Common myeloid progenitor, CD34-positive (primary cell): ENCODE measurements around the gene GPRC5B.

Source experiments
- CTCF ChIA-PET: fragments of 350-600 bp; sonication (Branson Sonifier 250); formaldehyde crosslinking; loops from one replicate; lab custom pipeline; 2021; ENCODE audit warnings: antibody characterized with exemption; lab: Charles Lee
- POLR2A ChIA-PET: fragments of 350-600 bp; sonication (Branson Sonifier 250); formaldehyde crosslinking; loops from one replicate; lab custom pipeline; 2021; ENCODE audit warnings: antibody characterized with exemption; lab: Charles Lee
- DNase-seq, 3 donors: peaks; one replicate each; pipeline versions ENCODE4 v3.0.0 to v3.0.0-alpha.2; 2013
- H3K27ac ChIP-seq, 2 experiments: 1 replicate in 1 of 2; 2 replicates in 1 of 2; pipeline ENCODE4 v1.7.0; 2013; ENCODE audit warnings: inconsistent platforms in 2 of 2, low read length in 2 of 2, mild to moderate bottlenecking in 2 of 2, low read depth in 1 of 2, moderate library complexity in 1 of 2; ENCODE audit not compliant: severe bottlenecking in 2 of 2, insufficient read depth in 1 of 2, poor library complexity in 1 of 2
- H3K27me3 ChIP-seq, 5 experiments: replicated peaks in 2 of 5; 1 replicate in 3 of 5; 2 replicates in 2 of 5; pipeline versions ENCODE4 v1.6.1 to v1.7.0; 2013; ENCODE audit warnings: low read length in 4 of 5, mild to moderate bottlenecking in 2 of 5, moderate library complexity in 2 of 5, inconsistent platforms in 1 of 5; ENCODE audit not compliant: insufficient read depth in 5 of 5, control insufficient read depth in 4 of 5
- H3K36me3 ChIP-seq, 4 experiments: 1 replicate in 2 of 4; 2 replicates in 2 of 4; pipeline versions ENCODE4 v1.6.1 to v1.7.0; 2013; ENCODE audit warnings: low read length in 3 of 4, control low read depth in 1 of 4, mild to moderate bottlenecking in 1 of 4; ENCODE audit not compliant: control insufficient read depth in 4 of 4, insufficient read depth in 4 of 4
- H3K4me1 ChIP-seq, 4 experiments: 1 replicate in 3 of 4; 2 replicates in 1 of 4; pipeline versions ENCODE4 v1.6.1 to v1.7.1; 2013; ENCODE audit warnings: low read length in 3 of 4, mild to moderate bottlenecking in 3 of 4, control low read depth in 1 of 4, inconsistent platforms in 1 of 4, moderate library complexity in 1 of 4; ENCODE audit not compliant: control insufficient read depth in 4 of 4, insufficient read depth in 4 of 4; ENCODE audit errors: control extremely low read depth in 1 of 4
- H3K4me3 ChIP-seq, 7 experiments: 1 replicate in 4 of 7; 2 replicates in 3 of 7; pipeline versions ENCODE4 v1.5.1 to v1.7.0; 2013; ENCODE audit warnings: mild to moderate bottlenecking in 7 of 7, low read length in 6 of 7, moderate library complexity in 6 of 7, inconsistent platforms in 2 of 7, low read depth in 2 of 7, control low read depth in 1 of 7; ENCODE audit not compliant: insufficient read depth in 4 of 7, control insufficient read depth in 1 of 7; ENCODE audit errors: extremely low read depth in 1 of 7
- H3K9me3 ChIP-seq, 5 experiments: 1 replicate in 4 of 5; 2 replicates in 1 of 5; pipeline versions ENCODE4 v1.6.1 to v1.7.1; 2013; ENCODE audit warnings: low read length in 4 of 5, mild to moderate bottlenecking in 2 of 5, inconsistent platforms in 1 of 5, low read depth in 1 of 5, moderate library complexity in 1 of 5; ENCODE audit not compliant: control insufficient read depth in 4 of 5, insufficient read depth in 2 of 5; ENCODE audit errors: control extremely low read depth in 1 of 5
- WGBS: methylation state at CpG from one replicate; pipeline ENCODE4 v1.1.5; 2013; ENCODE audit not compliant: insufficient coverage; 5-methylcytosine and 5-hydroxymethylcytosine counted together

GPRC5B gene

DNA sequence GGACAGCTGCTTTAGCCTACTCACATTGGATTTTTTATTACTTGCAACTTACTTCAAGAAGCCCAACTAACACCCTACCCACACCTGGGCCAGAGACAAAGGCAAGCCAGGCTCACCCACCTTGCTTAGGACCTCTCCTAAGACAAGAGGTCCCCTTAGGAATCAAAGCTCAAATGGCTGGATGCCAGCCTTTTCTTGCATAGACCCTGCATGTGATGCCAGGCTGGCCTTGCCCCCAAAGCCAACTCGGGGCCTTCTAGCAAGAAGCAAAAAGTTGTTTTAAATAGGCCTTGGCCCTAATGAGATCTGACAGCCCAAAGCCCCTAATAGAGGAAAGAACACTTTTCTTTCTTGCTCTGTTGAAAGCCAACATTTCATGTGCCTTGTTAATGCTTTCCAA is 20.7 kb downstream of the GPRC5B start:
- no peaks in the 10 kb centered on the region for H3K4me1 ChIP-seq
- H3K27me3 ChIP-seq = no peaks in the 10 kb centered on the region
- CTCF ChIA-PET = no interaction called here
- DNase-seq = no peak
- POLR2A ChIA-PET = no interaction called here
- no peaks in the 10 kb centered on the region for H3K9me3 ChIP-seq
- no peak overlapping the region for H3K4me3 ChIP-seq
- no peaks in the 10 kb centered on the region for H3K36me3 ChIP-seq
- WGBS = 100% methylated on average over 1 of the region's 1 CpG
- no peak overlapping the region for H3K27ac ChIP-seq

DNA sequence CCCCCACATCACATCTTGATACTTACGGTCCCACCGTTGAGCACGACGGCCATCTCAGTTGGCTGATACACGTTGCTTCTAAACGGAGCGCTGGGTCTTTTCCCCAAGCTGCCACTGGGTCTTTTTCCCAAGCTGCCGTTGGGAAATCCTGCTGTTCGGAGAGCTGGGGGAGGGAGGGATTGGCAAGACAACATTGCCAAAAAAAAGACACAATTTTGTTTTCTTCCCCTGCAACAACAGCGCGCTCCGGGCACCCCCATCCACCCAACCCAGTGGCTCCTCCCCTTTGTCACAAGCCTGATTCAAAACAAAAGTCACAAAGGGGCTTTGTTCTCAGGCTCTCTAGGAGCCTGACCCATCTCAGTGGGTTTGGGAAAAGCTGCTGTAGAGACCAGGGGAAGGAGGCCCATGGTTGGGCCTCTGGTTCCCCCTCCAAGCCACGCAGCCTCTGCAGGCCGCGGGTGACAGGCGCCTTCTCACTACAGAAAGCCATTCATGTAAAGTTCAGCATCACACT is 22.8 kb downstream of the GPRC5B start:
- ChIA-PET POLR2A (no interaction called here), CTCF (interaction anchor here (1.2 kb wide), 1 partner anchor 11 kb away, joined by 3 read pairs; no protein-coding TSS in a partner anchor)
- no peak for DNase-seq
- Histone ChIP-seq H3K4me3 (no peak overlapping the region), H3K4me1 (no peaks in the 10 kb centered on the region), H3K36me3 (no peaks in the 10 kb centered on the region), H3K27ac (no peak overlapping the region), H3K27me3 (no peaks in the 10 kb centered on the region), H3K9me3 (no peaks in the 10 kb centered on the region)
- 91% methylated on average over 9 of the region's 16 CpGs for WGBS

DNA sequence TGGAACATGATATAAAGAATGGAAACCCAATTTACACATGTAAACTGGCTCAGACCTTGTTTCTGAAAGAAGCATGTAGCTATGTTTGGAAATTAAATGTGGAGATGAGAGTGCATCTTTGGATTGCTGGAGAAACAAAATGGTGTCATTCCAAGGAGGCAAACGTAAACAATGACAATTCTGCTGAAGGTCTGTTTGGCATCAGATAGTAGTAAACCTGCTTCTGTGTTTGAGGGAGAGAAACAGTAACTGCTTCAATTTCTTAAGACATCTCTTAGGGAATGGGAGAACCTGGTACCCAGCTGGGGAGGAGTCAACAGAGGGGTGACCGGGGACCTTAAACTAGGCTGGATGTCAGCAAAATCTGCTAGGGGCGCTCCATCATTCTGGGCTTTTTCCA is 23.5 kb downstream of the GPRC5B start:
- Histone ChIP-seq H3K27ac (no peak overlapping the region), H3K4me1 (no peaks in the 10 kb centered on the region), H3K36me3 (no peaks in the 10 kb centered on the region), H3K9me3 (no peaks in the 10 kb centered on the region), H3K27me3 (no peaks in the 10 kb centered on the region), H3K4me3 (no peak overlapping the region)
- WGBS = 94% methylated on average over 3 of the region's 3 CpGs
- ChIA-PET POLR2A (no interaction called here), CTCF (interaction anchor here (1.2 kb wide), 1 partner anchor 10 kb away, joined by 3 read pairs; no protein-coding TSS in a partner anchor)
- no peak for DNase-seq

DNA sequence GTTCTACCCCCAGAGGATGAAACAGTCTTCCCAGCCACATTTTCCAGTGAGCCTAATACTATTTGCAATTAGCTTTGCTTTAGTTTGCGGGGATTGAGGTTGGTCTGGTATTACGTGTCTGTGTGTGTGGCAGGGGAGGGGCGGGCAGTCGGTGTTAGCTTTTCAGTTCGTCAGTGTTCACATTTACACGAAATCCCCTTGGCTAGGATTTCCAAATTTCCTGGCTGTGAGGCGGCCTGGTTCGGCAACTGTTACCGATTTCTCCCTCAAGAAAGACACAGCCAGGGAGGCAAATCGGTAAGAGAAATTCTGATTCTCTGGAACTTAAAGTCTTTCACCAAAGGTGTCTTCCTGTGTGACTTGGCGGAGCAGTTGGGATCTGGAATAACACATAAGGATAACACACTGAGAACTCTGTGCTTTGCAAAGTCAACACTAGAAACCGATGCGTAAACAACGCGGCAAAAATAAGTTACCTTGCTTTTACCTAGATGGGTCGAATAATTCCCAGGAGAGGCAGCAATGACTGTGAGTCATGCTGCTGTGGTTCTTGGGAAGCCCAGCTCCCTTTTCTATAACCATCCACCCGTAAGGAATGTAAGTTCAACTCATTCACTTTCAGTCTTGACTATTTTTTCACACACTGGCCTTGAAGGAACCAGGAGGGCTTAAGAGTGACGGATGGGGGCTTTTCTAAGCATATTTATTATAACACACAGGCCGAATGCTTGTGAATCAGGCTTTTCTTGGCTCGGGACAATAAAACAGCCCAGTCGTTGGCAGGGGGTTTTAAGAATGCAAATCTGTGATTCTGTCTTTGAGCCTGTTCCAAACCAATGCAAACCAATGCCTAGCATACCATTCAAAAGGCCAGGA is 24.2 kb downstream of the GPRC5B start:
- ChIA-PET CTCF (no interaction called here), POLR2A (no interaction called here)
- H3K9me3 ChIP-seq = no peaks in the 10 kb centered on the region
- H3K4me3 ChIP-seq = no peak overlapping the region
- no peaks in the 10 kb centered on the region for H3K27me3 ChIP-seq
- WGBS = 95% methylated on average over 17 of the region's 21 CpGs
- H3K4me1 ChIP-seq = no peaks in the 10 kb centered on the region
- DNase-seq = no peak
- no peak overlapping the region for H3K27ac ChIP-seq
- H3K36me3 ChIP-seq = no peaks in the 10 kb centered on the region

DNA sequence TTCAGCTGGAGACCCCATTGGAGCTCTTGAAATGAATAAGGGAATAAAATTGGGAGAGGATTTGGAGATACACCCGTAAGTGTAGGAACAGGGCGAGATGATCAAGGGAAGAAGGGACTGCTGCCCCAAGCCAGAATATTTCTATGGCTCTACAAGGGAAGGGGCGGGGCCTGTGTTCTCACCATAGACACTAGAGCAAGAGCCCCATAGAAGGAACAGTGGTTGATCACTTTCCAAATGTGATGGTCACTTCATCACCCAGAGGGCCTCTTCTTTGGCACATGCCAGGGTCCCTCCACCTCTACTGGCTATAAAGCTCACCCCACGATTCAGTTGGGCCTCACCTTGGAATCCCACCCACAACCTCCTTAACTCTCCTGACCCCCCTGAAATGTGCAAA is 25.0 kb downstream of the GPRC5B start:
- no peaks in the 10 kb centered on the region for H3K36me3 ChIP-seq
- H3K27ac ChIP-seq = no peak overlapping the region
- H3K4me3 ChIP-seq = no peak overlapping the region
- DNase-seq = no peak
- H3K27me3 ChIP-seq = no peaks in the 10 kb centered on the region
- no peaks in the 10 kb centered on the region for H3K4me1 ChIP-seq
- POLR2A ChIA-PET = no interaction called here
- H3K9me3 ChIP-seq = no peaks in the 10 kb centered on the region
- CTCF ChIA-PET = no interaction called here
- WGBS = 96% methylated on average over 4 of the region's 4 CpGs

DNA sequence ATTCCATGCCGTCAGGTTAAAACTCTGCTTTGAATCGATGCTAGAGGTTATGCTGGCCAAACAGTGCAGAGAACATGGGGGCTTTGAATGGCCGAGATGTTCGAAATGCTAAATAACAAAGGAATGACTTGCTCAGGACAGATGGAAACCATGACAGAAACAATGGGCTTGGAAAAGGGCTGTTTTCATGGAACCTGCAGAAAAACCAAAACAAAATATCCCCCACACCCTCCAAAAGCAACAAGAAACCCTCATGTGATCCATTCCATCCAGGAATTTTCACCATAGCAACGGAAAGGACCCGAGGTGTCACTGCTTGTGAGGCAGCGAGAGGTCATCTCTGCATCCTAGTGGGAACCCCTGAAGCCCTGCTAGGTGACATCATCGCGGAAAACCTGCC is 25.5 kb downstream of the GPRC5B start:
- no peak for DNase-seq
- Histone ChIP-seq H3K36me3 (no peaks in the 10 kb centered on the region), H3K4me1 (no peaks in the 10 kb centered on the region), H3K4me3 (no peak overlapping the region), H3K27ac (no peak overlapping the region), H3K9me3 (no peaks in the 10 kb centered on the region), H3K27me3 (no peaks in the 10 kb centered on the region)
- WGBS = 100% methylated on average over 9 of the region's 9 CpGs
- CTCF ChIA-PET = no interaction called here
- POLR2A ChIA-PET = no interaction called here

DNA sequence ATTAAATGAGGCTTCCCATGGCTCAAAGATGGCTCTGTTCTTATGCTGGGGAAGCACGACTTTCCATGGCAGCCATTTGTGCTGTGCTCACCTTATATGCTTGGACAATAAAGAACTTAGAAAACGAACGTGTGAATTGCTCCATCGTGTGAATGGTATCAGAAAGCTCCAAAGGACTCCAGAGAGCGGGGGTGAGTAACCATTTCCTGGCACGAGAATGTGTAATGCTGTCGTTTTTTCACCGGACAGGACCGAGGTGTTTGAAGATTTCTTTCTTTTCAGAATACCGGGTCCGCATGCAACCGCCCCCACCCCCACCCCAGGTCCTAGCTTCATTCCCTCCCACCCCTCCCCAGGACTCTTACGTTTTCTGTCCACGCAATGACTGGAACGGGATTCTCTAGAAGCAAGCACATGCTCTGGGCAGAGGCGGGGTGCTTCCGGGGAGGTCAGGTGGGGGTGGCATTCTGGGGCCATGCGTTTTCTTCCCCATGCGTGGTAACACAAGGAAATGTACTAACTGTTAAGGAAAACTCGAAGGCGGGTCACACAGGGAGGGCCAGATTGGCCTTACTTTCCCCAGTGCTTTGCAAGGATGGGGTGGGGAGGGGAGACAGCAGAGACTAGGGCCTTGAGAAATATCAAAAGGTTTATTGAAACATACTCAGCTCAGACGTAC is 26.2 kb downstream of the GPRC5B start:
- no peaks in the 10 kb centered on the region for H3K9me3 ChIP-seq
- ChIA-PET POLR2A (no interaction called here), CTCF (no interaction called here)
- H3K36me3 ChIP-seq = no peaks in the 10 kb centered on the region
- no peaks in the 10 kb centered on the region for H3K27me3 ChIP-seq
- no peak overlapping the region for H3K4me3 ChIP-seq
- no peak overlapping the region for H3K27ac ChIP-seq
- no peak for DNase-seq
- H3K4me1 ChIP-seq = no peaks in the 10 kb centered on the region
- 88% methylated on average over 13 of the region's 22 CpGs for WGBS
